Measurements from ENCODE around the gene STIM2. TPM values are rescaled to one million over a fixed set of nuclear protein-coding genes. Genes with fewer than 3 reads are reported as not detected.

The STIM2 gene
- total RNA-seq, 1 donor from 2014 or later, result 51.0 TPM

GRCh38 chr4:26887143-26887542, 26.5 kb downstream of the STIM2 start:
- no peaks in the 10 kb centered on the region for H3K27me3 Mint-ChIP-seq (ENCODE audit: low read depth)
- H3K36me3 Mint-ChIP-seq, result peaks cover 20% of the 10 kb centered on the region
- peaks cover 13% of the 10 kb centered on the region for H3K9me3 Mint-ChIP-seq
- H3K4me3 Mint-ChIP-seq, result no peak overlapping the region
- H3K4me1 Mint-ChIP-seq, result peaks cover 4% of the 10 kb centered on the region
- no peak for DNase-seq (ENCODE audit: low spot score in 2 of 2, unreplicated experiment in 2 of 2)
- TF ChIP-seq CTCF (IDR thresholded peaks at IDR 0.05; ENCODE audit: unreplicated experiment), result no peak
- H3K27ac Mint-ChIP-seq, result no peak overlapping the region

- no peak for DNase-seq (ENCODE audit: low spot score in 2 of 2, unreplicated experiment in 2 of 2)
- TF ChIP-seq CTCF (IDR thresholded peaks at IDR 0.05; ENCODE audit: unreplicated experiment), result no peak
These were observed 27.2 kb downstream of the STIM2 start for GRCh38 chr4:26887809-26888208.

GRCh38 chr4:26889356-26889755, 28.7 kb downstream of the STIM2 start:
- Mint-ChIP-seq H3K27ac (no peak overlapping the region), H3K4me1 (peaks cover under 1% of the 10 kb centered on the region), H3K27me3 (ENCODE audit: low read depth) (no peaks in the 10 kb centered on the region), H3K4me3 (no peak overlapping the region), H3K36me3 (peaks cover 21% of the 10 kb centered on the region), H3K9me3 (peaks cover 13% of the 10 kb centered on the region)
- DNase-seq (ENCODE audit: low spot score in 2 of 2, unreplicated experiment in 2 of 2), result no peak
- TF ChIP-seq CTCF (IDR thresholded peaks at IDR 0.05; ENCODE audit: unreplicated experiment), result no peak

More at GRCh38 chr4:26887809-26888208, 27.2 kb downstream of the STIM2 start:
- no peaks in the 10 kb centered on the region for H3K27me3 Mint-ChIP-seq (ENCODE audit: low read depth)
- H3K4me1 Mint-ChIP-seq, result peaks cover 4% of the 10 kb centered on the region
- H3K36me3 Mint-ChIP-seq, result peaks cover 21% of the 10 kb centered on the region
- H3K9me3 Mint-ChIP-seq, result peaks cover 13% of the 10 kb centered on the region
- H3K27ac Mint-ChIP-seq, result no peak overlapping the region
- no peak overlapping the region for H3K4me3 Mint-ChIP-seq

GRCh38 chr4:26891054-26891453, 30.4 kb downstream of the STIM2 start:
- no peak overlapping the region for H3K4me3 Mint-ChIP-seq
- peaks cover 13% of the 10 kb centered on the region for H3K9me3 Mint-ChIP-seq
- no peak for TF ChIP-seq CTCF (IDR thresholded peaks at IDR 0.05; ENCODE audit: unreplicated experiment)
- no peak overlapping the region for H3K27ac Mint-ChIP-seq
- DNase-seq (ENCODE audit: low spot score in 2 of 2, unreplicated experiment in 2 of 2), result no peak
- peaks cover 21% of the 10 kb centered on the region for H3K36me3 Mint-ChIP-seq
- H3K27me3 Mint-ChIP-seq (ENCODE audit: low read depth), result no peaks in the 10 kb centered on the region
- no peaks in the 10 kb centered on the region for H3K4me1 Mint-ChIP-seq

GRCh38 chr4:26891867-26892266, 31.2 kb downstream of the STIM2 start:
- TF ChIP-seq CTCF (IDR thresholded peaks at IDR 0.05; ENCODE audit: unreplicated experiment), result no peak
- DNase-seq (ENCODE audit: low spot score in 2 of 2, unreplicated experiment in 2 of 2), result no peak
- H3K4me1 Mint-ChIP-seq, result no peaks in the 10 kb centered on the region
- H3K27me3 Mint-ChIP-seq (ENCODE audit: low read depth), result no peaks in the 10 kb centered on the region
- H3K27ac Mint-ChIP-seq, result no peak overlapping the region
- peaks cover 17% of the 10 kb centered on the region for H3K9me3 Mint-ChIP-seq
- peaks cover 21% of the 10 kb centered on the region for H3K36me3 Mint-ChIP-seq
- no peak overlapping the region for H3K4me3 Mint-ChIP-seq
